Smooth muscle cell (in vitro differentiated cells): ENCODE data around the gene ZNF599. TPM values are rescaled to one million over a fixed set of nuclear protein-coding genes. Genes with fewer than 3 reads are reported as not detected.

Experiments used
- DNase-seq: peaks from one replicate; lab custom pipeline; 2025; ENCODE audit not compliant: unreplicated experiment; lab: John Stamatoyannopoulos, UW
- H2AFZ ChIP-seq: fragments of 200-600 bp; sonication (generic); 2 replicates; pipeline ENCODE4 v1.6.0; 2016; ENCODE audit warnings: antibody characterized with exemption, low read depth, mild to moderate bottlenecking
- H3F3A ChIP-seq: fragments of 200-600 bp; sonication (generic); 2 replicates; pipeline ENCODE4 v1.6.0; 2017; ENCODE audit warnings: antibody characterized with exemption, low read depth
- H3K27ac ChIP-seq: fragments of 200-600 bp; sonication (generic); 2 replicates; pipeline ENCODE4 v1.5.1; 2016; ENCODE audit warnings: low read depth, mild to moderate bottlenecking
- H3K27me3 ChIP-seq: fragments of 200-600 bp; sonication (generic); 2 replicates; pipeline ENCODE4 v1.6.1; 2016; ENCODE audit warnings: low read depth, mild to moderate bottlenecking
- H3K36me3 ChIP-seq: fragments of 200-600 bp; sonication (generic); 2 replicates; pipeline ENCODE4 v1.5.1; 2016; ENCODE audit warnings: low read depth
- H3K4me1 ChIP-seq: fragments of 200-600 bp; sonication (generic); 2 replicates; pipeline ENCODE4 v1.5.1; 2016; ENCODE audit warnings: low read depth
- H3K4me2 ChIP-seq: fragments of 200-600 bp; sonication (generic); 2 replicates; pipeline ENCODE4 v1.6.0; 2016; ENCODE audit warnings: mild to moderate bottlenecking
- H3K4me3 ChIP-seq: fragments of 200-600 bp; sonication (generic); 2 replicates; pipeline ENCODE4 v1.5.1; 2016; ENCODE audit warnings: mild to moderate bottlenecking
- H3K79me2 ChIP-seq: fragments of 200-600 bp; sonication (generic); 2 replicates; pipeline ENCODE4 v1.6.0; 2016; ENCODE audit warnings: low read depth, mild to moderate bottlenecking
- H3K9ac ChIP-seq: fragments of 200-600 bp; sonication (generic); 2 replicates; pipeline ENCODE4 v1.6.0; 2016; ENCODE audit warnings: low read depth
- H3K9me3 ChIP-seq: fragments of 200-600 bp; sonication (generic); replicated peaks from 2 replicates; pipeline ENCODE4 v1.5.1; 2016; ENCODE audit warnings: low read depth
- H4K20me1 ChIP-seq: fragments of 200-600 bp; sonication (generic); 2 replicates; pipeline ENCODE4 v1.6.0; 2016; ENCODE audit warnings: low read depth
- CTCF ChIP-seq: fragments of 200-600 bp; sonication (generic); IDR thresholded peaks from 2 replicates; pipeline ENCODE4 v1.5.1; 2017; ENCODE audit warnings: borderline replicate concordance, mild to moderate bottlenecking, antibody characterized with exemption; ENCODE audit not compliant: insufficient read depth, poor library complexity, severe bottlenecking
- WGBS: methylation state at CpG from one replicate; pipeline ENCODE4 v1.1.7; 2016; ENCODE audit warnings: low lambda C conversion rate; 5-methylcytosine and 5-hydroxymethylcytosine counted together
- polyA plus RNA-seq: library from polyadenylated mRNA; unstranded; fragments of >200 nt; fragmentation: Nextera tagmentation; extraction: Ambion mirVana; gene quantifications from 2 replicates; pipeline ENCODE4 v1.2.1, GENCODE V29; 2016
- total RNA-seq: library from RNA; depleted of rRNA; stranded (reverse); fragments of >200 nt; gene quantifications from 2 replicates; pipeline ENCODE4 v1.2.3, GENCODE V29; 2014

Gene ZNF599
- total and polyA plus RNA-seq, 2 experiments from 2014 or later = 7.7 to 8.3 TPM

GRCh38 chr19:34734537-34735103 is 38.4 kb downstream of the ZNF599 start:
- Histone ChIP-seq H3K27me3 (no peaks in the 10 kb centered on the region), H3K9me3 (peaks cover 10% of the 10 kb centered on the region), H3K79me2 (peaks cover 4% of the 10 kb centered on the region), H3K27ac (peak overlapping the region; percentile 99), H3K9ac (peak overlapping the region; percentile 99), H3K4me2 (peak overlapping the region; percentile 97), H4K20me1 (no peaks in the 10 kb centered on the region), H3K36me3 (peaks cover 11% of the 10 kb centered on the region), H2AFZ (peak overlapping the region; percentile 87), H3F3A (peaks cover 5% of the 10 kb centered on the region), H3K4me3 (peak overlapping the region; percentile 78), H3K4me1 (peaks cover 13% of the 10 kb centered on the region)
- no peak for DNase-seq
- no peak for TF ChIP-seq CTCF
- 15% methylated on average over 16 of the region's 16 CpGs for WGBS

GRCh38 chr19:34733746-34734536 is 39.1 kb downstream of the ZNF599 start, which contains the start of gene ZNF181:
Gene ZNF181 (plus strand): TSS chr19:34734243. CDS start chr19:34735038, 795 bp downstream.
- Histone ChIP-seq H3K4me1 (peaks cover 13% of the 10 kb centered on the region), H3K4me3 (peak within 1 kb of the TSS; percentile 78), H3F3A (peaks cover 5% of the 10 kb centered on the region), H3K4me2 (peak within 1 kb of the TSS; percentile 97), H3K9me3 (peaks cover 4% of the 10 kb centered on the region), H3K27me3 (no peaks in the 10 kb centered on the region), H4K20me1 (no peaks in the 10 kb centered on the region), H2AFZ (peak within 1 kb of the TSS; percentile 87), H3K9ac (peak within 1 kb of the TSS; percentile 99), H3K27ac (peak within 1 kb of the TSS; percentile 99), H3K79me2 (peaks cover 4% of the 10 kb centered on the region), H3K36me3 (peaks cover 4% of the 10 kb centered on the region)
- under 1% methylated on average over 58 of the region's 67 CpGs for WGBS
- peak; percentile 82 for DNase-seq
- TF ChIP-seq CTCF = no peak

- Histone ChIP-seq H3K4me3 (peak overlapping the region; percentile 78), H3K9me3 (peaks cover 3% of the 10 kb centered on the region), H4K20me1 (no peaks in the 10 kb centered on the region), H3K4me1 (peaks cover 13% of the 10 kb centered on the region), H3F3A (peaks cover 5% of the 10 kb centered on the region), H3K36me3 (no peaks in the 10 kb centered on the region), H3K27ac (peak overlapping the region; percentile 99), H3K4me2 (peak overlapping the region; percentile 97), H2AFZ (peak overlapping the region; percentile 87), H3K9ac (peak overlapping the region; percentile 99), H3K27me3 (no peaks in the 10 kb centered on the region), H3K79me2 (peaks cover 4% of the 10 kb centered on the region)
- no peak for DNase-seq
- no peak for TF ChIP-seq CTCF
- 3% methylated on average over 13 of the region's 13 CpGs for WGBS
Observed at GRCh38 chr19:34733266-34733745, 39.7 kb downstream of the ZNF599 start.
